ENCODE data around the gene KREMEN2. TPM values are rescaled to one million over a fixed set of nuclear protein-coding genes. Genes with fewer than 3 reads are reported as not detected.

KREMEN2 gene
- total and polyA plus RNA-seq, 2 of the 13 experiments (the other 11 are each of a cell fraction or from before 2014, with no cell fraction given) = 0.48 to 1.2 TPM

DNA sequence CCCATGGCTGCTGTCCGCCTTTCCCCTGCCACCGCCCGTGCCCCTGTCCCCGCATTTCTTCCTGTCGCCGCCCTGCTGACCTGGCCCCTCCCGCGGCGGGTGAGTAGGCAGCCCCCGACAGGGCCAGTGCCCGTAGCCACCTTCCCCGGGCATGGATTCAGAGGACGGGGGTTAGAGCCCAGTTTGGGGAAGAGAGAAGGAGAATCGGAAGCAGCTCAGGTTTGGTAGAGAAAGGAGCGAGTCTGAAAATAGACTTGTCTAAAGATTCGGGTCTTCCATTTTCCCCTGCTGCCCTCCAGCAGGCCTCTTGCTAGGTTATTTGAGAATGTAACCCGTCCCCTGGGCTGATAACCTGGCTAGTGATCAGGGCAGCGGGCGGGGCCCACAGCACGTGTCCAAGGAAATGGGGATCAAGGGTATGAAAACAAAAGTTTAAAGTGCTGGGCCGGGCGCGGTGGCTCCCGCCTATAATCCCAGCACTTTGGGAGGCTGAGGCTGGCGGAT, 40.8 kb downstream of the KREMEN2 start (continued):
- TF ChIP-seq, protein P1, sequence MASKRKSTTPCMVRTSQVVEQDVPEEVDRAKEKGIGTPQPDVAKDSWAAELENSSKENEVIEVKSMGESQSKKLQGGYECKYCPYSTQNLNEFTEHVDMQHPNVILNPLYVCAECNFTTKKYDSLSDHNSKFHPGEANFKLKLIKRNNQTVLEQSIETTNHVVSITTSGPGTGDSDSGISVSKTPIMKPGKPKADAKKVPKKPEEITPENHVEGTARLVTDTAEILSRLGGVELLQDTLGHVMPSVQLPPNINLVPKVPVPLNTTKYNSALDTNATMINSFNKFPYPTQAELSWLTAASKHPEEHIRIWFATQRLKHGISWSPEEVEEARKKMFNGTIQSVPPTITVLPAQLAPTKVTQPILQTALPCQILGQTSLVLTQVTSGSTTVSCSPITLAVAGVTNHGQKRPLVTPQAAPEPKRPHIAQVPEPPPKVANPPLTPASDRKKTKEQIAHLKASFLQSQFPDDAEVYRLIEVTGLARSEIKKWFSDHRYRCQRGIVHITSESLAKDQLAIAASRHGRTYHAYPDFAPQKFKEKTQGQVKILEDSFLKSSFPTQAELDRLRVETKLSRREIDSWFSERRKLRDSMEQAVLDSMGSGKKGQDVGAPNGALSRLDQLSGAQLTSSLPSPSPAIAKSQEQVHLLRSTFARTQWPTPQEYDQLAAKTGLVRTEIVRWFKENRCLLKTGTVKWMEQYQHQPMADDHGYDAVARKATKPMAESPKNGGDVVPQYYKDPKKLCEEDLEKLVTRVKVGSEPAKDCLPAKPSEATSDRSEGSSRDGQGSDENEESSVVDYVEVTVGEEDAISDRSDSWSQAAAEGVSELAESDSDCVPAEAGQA (IDR thresholded peaks at IDR 0.05; ENCODE audit: low read depth) = no peak
- TF ChIP-seq, protein P1 (CRISPR knock-in tag; IDR thresholded peaks at IDR 0.05; ENCODE audit: borderline replicate concordance) = no peak
- TF ChIP-seq CCAR2 (optimal IDR thresholded peaks at IDR 0.05; ENCODE audit: low read depth, low read length) (no peak), TCF7 (IDR thresholded peaks at IDR 0.05; ENCODE audit: low read depth) (no peak), ZNF354B (CRISPR knock-in tag; IDR thresholded peaks at IDR 0.05) (no peak), SP140L (CRISPR knock-in tag; IDR thresholded peaks at IDR 0.05; ENCODE audit: borderline replicate concordance) (no peak), ZNF12 (CRISPR knock-in tag; IDR thresholded peaks at IDR 0.05) (no peak), DNMT1 (CRISPR knock-in tag; IDR thresholded peaks at IDR 0.05) (no peak), HOXA7 (CRISPR knock-in tag; IDR thresholded peaks at IDR 0.05) (no peak), RXRA (CRISPR knock-in tag; IDR thresholded peaks at IDR 0.05) (0 out of 2 replicates have a peak, but pooled peaks have one; percentile 33), ZBTB37 (CRISPR knock-in tag; IDR thresholded peaks at IDR 0.05) (no peak), SALL2 (CRISPR knock-in tag; IDR thresholded peaks at IDR 0.05) (no peak), ELF4 (CRISPR knock-in tag; IDR thresholded peaks at IDR 0.05; ENCODE audit: borderline replicate concordance) (no peak), ZMAT5 (CRISPR knock-in tag; IDR thresholded peaks at IDR 0.05; ENCODE audit: borderline replicate concordance, low read depth) (no peak), ARNTL (CRISPR knock-in tag; IDR thresholded peaks at IDR 0.05) (peak; percentile 79), MAFK (conservative IDR thresholded peaks at IDR 0.05 in 1 of 2, IDR thresholded peaks at IDR 0.05 in 1 of 2; ENCODE audit: low read length in 2 of 2) (no peak), CEBPG (CRISPR knock-in tag; IDR thresholded peaks at IDR 0.05) (no peak), KLF13 (CRISPR knock-in tag; IDR thresholded peaks at IDR 0.05) (no peak), MAF1 (CRISPR knock-in tag; IDR thresholded peaks at IDR 0.05; ENCODE audit: borderline replicate concordance) (no peak), HNF4G (IDR thresholded peaks at IDR 0.05; ENCODE audit: borderline replicate concordance, low read depth, low read length) (no peak), HNF4G (CRISPR knock-in tag; IDR thresholded peaks at IDR 0.05; ENCODE audit: borderline replicate concordance, low read depth) (no peak), ZFP1 (CRISPR knock-in tag; IDR thresholded peaks at IDR 0.05) (no peak), RELA (CRISPR knock-in tag; IDR thresholded peaks at IDR 0.05) (no peak), NFE2L2 (IDR thresholded peaks at IDR 0.05; ENCODE audit: low read length) (no peak), ZNF253 (CRISPR knock-in tag; IDR thresholded peaks at IDR 0.05; ENCODE audit: borderline replicate concordance) (no peak)

Data from HepG2 (cell line).